HepG2 (cell line): ENCODE results near the gene EIF6. TPM values are rescaled to one million over a fixed set of nuclear protein-coding genes. Genes with fewer than 3 reads are reported as not detected.

ENCODE experiments used
- CREB1 ChIP-seq, 2 experiments: fragments of 450-650 bp in 1 of 2; IDR thresholded peaks; 2 replicates each; pipeline ENCODE4 v1.6.1; 2016 to 2017; ENCODE audit warnings: control low read depth in 1 of 2, mild to moderate bottlenecking in 1 of 2, missing compliant biosample characterization in 1 of 2, missing genetic modification characterization in 1 of 2
- FOXK1 ChIP-seq: sonication (generic); formaldehyde crosslinking; IDR thresholded peaks from 2 replicates; pipeline ENCODE4 v1.4.0; 2020; ENCODE audit warnings: low read depth, missing genetic modification reagents, borderline replicate concordance
- FUBP1 ChIP-seq: sonication (generic); formaldehyde crosslinking; IDR thresholded peaks from 2 replicates; pipeline ENCODE4 v1.5.1; 2020; ENCODE audit warnings: missing genetic modification reagents, mild to moderate bottlenecking, borderline replicate concordance
- HDAC1 ChIP-seq: sonication (generic); formaldehyde crosslinking; IDR thresholded peaks from 2 replicates; pipeline ENCODE4 v1.5.1; 2020; ENCODE audit warnings: mild to moderate bottlenecking, missing genetic modification reagents
- HIVEP1 ChIP-seq: sonication (generic); formaldehyde crosslinking; IDR thresholded peaks from 2 replicates; pipeline ENCODE4 v1.4.0; 2020; ENCODE audit warnings: mild to moderate bottlenecking, missing genetic modification reagents
- MXD3 ChIP-seq: IDR thresholded peaks from 2 replicates; pipeline ENCODE4 v1.6.1; 2016; ENCODE audit warnings: mild to moderate bottlenecking, missing biosample characterization, missing genetic modification reagents
- NR2F2 ChIP-seq: IDR thresholded peaks from 2 replicates; pipeline ENCODE4 v1.6.1; 2012; ENCODE audit warnings: low read depth, inconsistent platforms, borderline replicate concordance
- PATZ1 ChIP-seq: sonication (generic); formaldehyde crosslinking; IDR thresholded peaks from 2 replicates; pipeline ENCODE4 v1.4.0; 2020; ENCODE audit warnings: missing genetic modification reagents
- TGIF2 ChIP-seq: IDR thresholded peaks from 2 replicates; pipeline ENCODE4 v1.6.1; 2016; ENCODE audit warnings: control low read depth, missing compliant biosample characterization
- U2AF1 ChIP-seq: fragments of 200-400 bp; formaldehyde crosslinking; optimal IDR thresholded peaks from 2 replicates; pipeline ENCODE3; 2017; ENCODE audit warnings: mild to moderate bottlenecking, low read depth, low read length
- ZFYVE20 ChIP-seq: sonication (generic); formaldehyde crosslinking; IDR thresholded peaks from 2 replicates; pipeline ENCODE4 v1.8.0; 2023; ENCODE audit warnings: low read depth, mild to moderate bottlenecking, moderate library complexity, missing genetic modification reagents, borderline replicate concordance
- ZNF501 ChIP-seq: sonication (generic); formaldehyde crosslinking; IDR thresholded peaks from 2 replicates; pipeline ENCODE4 v1.5.1; 2020; ENCODE audit warnings: mild to moderate bottlenecking, moderate library complexity, missing genetic modification reagents
- ZNF570 ChIP-seq: sonication (generic); formaldehyde crosslinking; IDR thresholded peaks from 2 replicates; pipeline ENCODE4 v1.4.0; 2020; ENCODE audit warnings: mild to moderate bottlenecking, missing genetic modification reagents, borderline replicate concordance
- ZNF577 ChIP-seq: sonication (generic); formaldehyde crosslinking; IDR thresholded peaks from 2 replicates; pipeline ENCODE4 v1.4.0; 2020; ENCODE audit warnings: mild to moderate bottlenecking, low read depth, missing genetic modification reagents, borderline replicate concordance
- ZNF737 ChIP-seq: sonication (generic); formaldehyde crosslinking; IDR thresholded peaks from 2 replicates; pipeline ENCODE4 v1.5.0; 2020; ENCODE audit warnings: missing genetic modification reagents, mild to moderate bottlenecking, borderline replicate concordance
- ZNF775 ChIP-seq: sonication (generic); formaldehyde crosslinking; IDR thresholded peaks from 2 replicates; pipeline ENCODE4 v1.4.0; 2020; ENCODE audit warnings: missing genetic modification reagents, mild to moderate bottlenecking, moderate library complexity, borderline replicate concordance
- ZNF816 ChIP-seq: sonication (generic); formaldehyde crosslinking; IDR thresholded peaks from 2 replicates; pipeline ENCODE4 v1.8.0; 2022; ENCODE audit warnings: missing genetic modification reagents, mild to moderate bottlenecking, borderline replicate concordance
- ZNF839 ChIP-seq: sonication (generic); formaldehyde crosslinking; IDR thresholded peaks from 2 replicates; pipeline ENCODE4 v1.4.0; 2020; ENCODE audit warnings: missing genetic modification reagents, mild to moderate bottlenecking, borderline replicate concordance
- ZNF878 ChIP-seq: sonication (generic); formaldehyde crosslinking; IDR thresholded peaks from 2 replicates; pipeline ENCODE4 v1.8.1; 2023; ENCODE audit warnings: mild to moderate bottlenecking, missing genetic modification reagents, moderate library complexity
- polyA plus RNA-seq, 8 experiments: library from polyadenylated mRNA; depleted of rRNA in 3 of 8; stranded (reverse) in 7 of 8; unstranded in 1 of 8; fragments of >200 nt; fragmentation: Illumina TruSeq in 4 of 8; extraction: Trizol in 4 of 8; gene quantifications; 2 replicates each; pipeline versions ENCODE4 v1.2.1 to v1.2.3, GENCODE V29; 2011 to 2016; ENCODE audit warnings: low read depth in 4 of 8, missing spikeins in 1 of 8, mixed read lengths in 1 of 8; ENCODE audit not compliant: insufficient read depth in 1 of 8
- total RNA-seq, 5 experiments: library from RNA; depleted of rRNA; stranded (reverse); fragments of >200 nt; fragmentation: Illumina TruSeq; extraction: Trizol; gene quantifications; 2 replicates each; pipeline ENCODE4 v1.2.3, GENCODE V29; 2016; ENCODE audit warnings: low read depth in 1 of 5

Gene EIF6
- total and polyA plus RNA-seq, 2 of the 13 experiments (the other 11 are each of a cell fraction or from before 2014, with no cell fraction given) = 462 to 466 TPM

DNA sequence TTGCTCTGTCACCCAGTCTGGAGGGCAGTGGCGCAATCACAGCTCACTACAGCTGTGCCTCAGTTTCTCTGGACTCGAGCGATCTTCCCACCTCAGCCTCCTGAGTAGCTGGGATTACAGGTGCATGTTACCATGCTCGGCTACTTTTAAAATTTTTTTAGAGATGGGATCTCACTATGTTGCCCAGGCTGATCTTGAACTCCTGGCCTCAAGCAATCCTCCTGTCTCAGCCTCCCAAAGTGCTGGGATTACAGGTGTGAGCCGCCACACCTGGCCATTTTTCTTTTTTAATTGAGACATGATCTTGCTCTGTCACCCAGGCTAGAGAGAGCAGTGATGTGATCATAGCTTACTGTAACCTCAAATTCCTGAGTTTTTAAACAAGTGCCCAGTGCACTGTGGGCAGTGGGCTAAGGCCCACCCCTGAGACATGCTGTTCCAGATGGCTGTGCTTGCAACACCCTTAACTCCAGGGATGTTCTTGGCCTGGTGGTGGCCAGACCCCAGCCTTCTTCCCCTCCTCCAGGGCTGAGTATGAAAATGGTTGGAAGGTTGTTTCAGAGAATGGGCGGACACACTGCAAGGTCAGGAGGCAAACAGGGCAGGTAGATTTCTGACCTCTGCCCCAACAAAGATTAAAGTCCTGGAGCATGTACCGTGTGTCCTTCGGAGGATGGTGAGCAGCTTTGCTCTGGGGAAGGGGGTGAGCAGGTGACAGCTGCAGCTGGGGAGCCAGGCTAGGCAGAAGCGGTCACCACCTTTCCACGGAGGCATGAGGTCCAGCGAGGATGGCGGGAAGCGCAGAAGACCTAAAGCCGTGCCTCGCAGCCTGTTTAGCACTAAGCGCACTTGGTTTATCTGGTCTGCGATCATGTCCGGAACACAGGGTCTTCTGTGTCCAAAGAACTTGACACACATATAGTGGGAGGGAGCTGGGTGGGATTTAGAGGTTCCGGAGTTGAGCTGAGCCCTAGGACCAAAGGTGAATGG, 9.0 kb upstream of the EIF6 start (continued):
- TF ChIP-seq FUBP1 (no peak), ZNF775 (CRISPR knock-in tag) (no peak), PATZ1 (CRISPR knock-in tag) (no peak), CREB1 (IDR thresholded peaks at IDR 0.05) (no peak), CREB1 (CRISPR knock-in tag; IDR thresholded peaks at IDR 0.05) (no peak), U2AF1 (no peak), HDAC1 (no peak), MXD3 (no peak), ZNF737 (CRISPR knock-in tag) (0 out of 2 replicates have a peak, but pooled peaks have one; percentile 59), ZFYVE20 (0 out of 2 replicates have a peak, but pooled peaks have one; percentile 43), TGIF2 (0 out of 2 replicates have a peak, but pooled peaks have one; percentile 30), FOXK1 (CRISPR knock-in tag) (no peak), ZNF839 (no peak), ZNF577 (no peak), ZNF878 (CRISPR knock-in tag) (no peak), ZNF501 (CRISPR knock-in tag) (no peak), NR2F2 (peak; percentile 62), HIVEP1 (CRISPR knock-in tag) (peak; percentile 7; the same call in 1 of the 2 replicates), ZNF816 (no peak), ZNF570 (no peak)
